ENCODE results near the gene CC2D2B. TPM values are rescaled to one million over a fixed set of nuclear protein-coding genes. Genes with fewer than 3 reads are reported as not detected.

Gene CC2D2B
- total and polyA plus RNA-seq, 2 of the 13 experiments (the other 11 are each of a cell fraction or from before 2014, with no cell fraction given): 0.20 TPM; not detected in 1

DNA sequence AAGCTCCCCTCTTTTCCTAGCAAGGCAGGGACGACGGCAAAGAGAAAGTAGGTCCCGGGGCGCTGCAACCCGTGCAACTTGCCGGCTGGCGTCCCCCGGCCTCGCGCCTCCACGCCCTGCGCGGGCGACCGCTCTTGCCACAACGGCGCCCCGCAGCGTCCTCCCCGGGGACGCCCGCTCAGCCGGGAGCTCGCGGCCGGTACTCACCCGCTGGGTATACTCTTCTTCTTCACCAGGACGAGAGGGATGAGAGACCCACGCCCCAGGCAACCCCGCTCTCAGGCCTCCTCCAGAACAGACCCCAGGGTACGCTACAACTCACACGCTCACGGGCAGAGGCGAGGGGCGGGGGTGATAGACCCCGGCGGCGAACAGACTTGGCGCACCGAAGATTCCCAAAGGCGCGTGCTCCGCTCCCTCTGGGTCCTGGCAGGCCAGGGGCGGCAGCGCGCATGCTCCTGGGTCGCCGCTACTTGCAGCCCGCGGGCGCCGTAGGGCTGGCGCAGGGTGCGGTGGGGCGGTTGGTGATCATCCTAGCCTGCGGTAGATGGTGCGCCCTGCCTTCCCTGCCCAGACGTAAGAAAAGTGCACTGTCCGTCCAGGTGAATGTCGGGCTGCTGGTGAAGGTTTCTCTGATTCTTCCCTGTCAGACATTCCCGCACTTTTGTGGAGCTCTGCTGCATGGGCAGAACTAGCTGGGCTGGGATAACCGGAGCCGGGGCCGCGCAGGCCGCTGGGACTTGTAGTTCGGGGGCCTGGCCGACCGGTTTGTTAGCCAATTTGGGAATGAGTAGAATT, at the start of gene CC2D2B (continued):
- no peak for TF ChIP-seq NR2C2 (CRISPR knock-in tag; IDR thresholded peaks at IDR 0.05; ENCODE audit: borderline replicate concordance)
- TF ChIP-seq ZZZ3 (CRISPR knock-in tag; IDR thresholded peaks at IDR 0.05; ENCODE audit: borderline replicate concordance): no peak
- TF ChIP-seq, protein P1, sequence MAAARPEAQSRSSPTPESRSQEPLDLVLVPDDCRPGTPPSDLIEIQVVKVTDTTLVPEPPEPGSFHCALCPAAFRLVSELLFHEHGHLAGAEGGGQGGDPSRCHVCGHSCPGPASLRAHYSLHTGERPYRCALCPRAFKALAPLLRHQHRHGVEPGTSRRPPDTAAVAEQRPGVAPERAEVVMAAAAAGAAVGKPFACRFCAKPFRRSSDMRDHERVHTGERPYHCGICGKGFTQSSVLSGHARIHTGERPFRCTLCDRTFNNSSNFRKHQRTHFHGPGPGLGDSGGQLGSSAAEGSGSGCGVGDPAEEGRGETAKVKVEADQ (CRISPR knock-in tag; IDR thresholded peaks at IDR 0.05; ENCODE audit: borderline replicate concordance): no peak
- TF ChIP-seq, protein P2, sequence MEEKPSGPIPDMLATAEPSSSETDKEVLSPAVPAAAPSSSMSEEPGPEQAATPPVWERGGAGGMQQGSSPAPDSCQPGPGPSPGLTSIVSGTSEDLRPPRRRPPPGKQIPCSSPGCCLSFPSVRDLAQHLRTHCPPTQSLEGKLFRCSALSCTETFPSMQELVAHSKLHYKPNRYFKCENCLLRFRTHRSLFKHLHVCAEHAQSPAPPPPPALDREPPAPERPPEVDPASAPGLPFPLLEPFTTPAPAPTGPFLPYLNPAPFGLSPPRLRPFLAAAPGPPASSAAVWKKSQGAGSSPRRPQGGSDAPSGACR (CRISPR knock-in tag; IDR thresholded peaks at IDR 0.05): peak; percentile 62; the same call in 1 of the 2 replicates
- peak; percentile 66; the same call in 1 of the 2 replicates for TF ChIP-seq ZMYM4 (CRISPR knock-in tag; IDR thresholded peaks at IDR 0.05)
- TF ChIP-seq KAT2B (IDR thresholded peaks at IDR 0.05; ENCODE audit: borderline replicate concordance, low read depth, low read length): no peak
- 0 out of 2 replicates have a peak, but pooled peaks have one; percentile 37 for TF ChIP-seq MAZ (IDR thresholded peaks at IDR 0.05; ENCODE audit: borderline replicate concordance, low read depth, low read length)
- peak; percentile 72; the same call in 1 of the 2 replicates for TF ChIP-seq MAZ (CRISPR knock-in tag; IDR thresholded peaks at IDR 0.05; ENCODE audit: low read depth)
- TF ChIP-seq, protein P3, sequence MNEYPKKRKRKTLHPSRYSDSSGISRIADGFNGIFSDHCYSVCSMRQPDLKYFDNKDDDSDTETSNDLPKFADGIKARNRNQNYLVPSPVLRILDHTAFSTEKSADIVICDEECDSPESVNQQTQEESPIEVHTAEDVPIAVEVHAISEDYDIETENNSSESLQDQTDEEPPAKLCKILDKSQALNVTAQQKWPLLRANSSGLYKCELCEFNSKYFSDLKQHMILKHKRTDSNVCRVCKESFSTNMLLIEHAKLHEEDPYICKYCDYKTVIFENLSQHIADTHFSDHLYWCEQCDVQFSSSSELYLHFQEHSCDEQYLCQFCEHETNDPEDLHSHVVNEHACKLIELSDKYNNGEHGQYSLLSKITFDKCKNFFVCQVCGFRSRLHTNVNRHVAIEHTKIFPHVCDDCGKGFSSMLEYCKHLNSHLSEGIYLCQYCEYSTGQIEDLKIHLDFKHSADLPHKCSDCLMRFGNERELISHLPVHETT (CRISPR knock-in tag; conservative IDR thresholded peaks at IDR 0.05): no peak
- no peak for TF ChIP-seq CAMTA2 (CRISPR knock-in tag; IDR thresholded peaks at IDR 0.05; ENCODE audit: borderline replicate concordance)
- TF ChIP-seq NRL (CRISPR knock-in tag; IDR thresholded peaks at IDR 0.05; ENCODE audit: borderline replicate concordance): peak; percentile 86
- TF ChIP-seq, protein P4, sequence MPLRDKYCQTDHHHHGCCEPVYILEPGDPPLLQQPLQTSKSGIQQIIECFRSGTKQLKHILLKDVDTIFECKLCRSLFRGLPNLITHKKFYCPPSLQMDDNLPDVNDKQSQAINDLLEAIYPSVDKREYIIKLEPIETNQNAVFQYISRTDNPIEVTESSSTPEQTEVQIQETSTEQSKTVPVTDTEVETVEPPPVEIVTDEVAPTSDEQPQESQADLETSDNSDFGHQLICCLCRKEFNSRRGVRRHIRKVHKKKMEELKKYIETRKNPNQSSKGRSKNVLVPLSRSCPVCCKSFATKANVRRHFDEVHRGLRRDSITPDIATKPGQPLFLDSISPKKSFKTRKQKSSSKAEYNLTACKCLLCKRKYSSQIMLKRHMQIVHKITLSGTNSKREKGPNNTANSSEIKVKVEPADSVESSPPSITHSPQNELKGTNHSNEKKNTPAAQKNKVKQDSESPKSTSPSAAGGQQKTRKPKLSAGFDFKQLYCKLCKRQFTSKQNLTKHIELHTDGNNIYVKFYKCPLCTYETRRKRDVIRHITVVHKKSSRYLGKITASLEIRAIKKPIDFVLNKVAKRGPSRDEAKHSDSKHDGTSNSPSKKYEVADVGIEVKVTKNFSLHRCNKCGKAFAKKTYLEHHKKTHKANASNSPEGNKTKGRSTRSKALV (CRISPR knock-in tag; IDR thresholded peaks at IDR 0.05): peak; percentile 83
- no peak for TF ChIP-seq NFE2L1 (CRISPR knock-in tag; IDR thresholded peaks at IDR 0.05; ENCODE audit: borderline replicate concordance)
- TF ChIP-seq, protein P5, sequence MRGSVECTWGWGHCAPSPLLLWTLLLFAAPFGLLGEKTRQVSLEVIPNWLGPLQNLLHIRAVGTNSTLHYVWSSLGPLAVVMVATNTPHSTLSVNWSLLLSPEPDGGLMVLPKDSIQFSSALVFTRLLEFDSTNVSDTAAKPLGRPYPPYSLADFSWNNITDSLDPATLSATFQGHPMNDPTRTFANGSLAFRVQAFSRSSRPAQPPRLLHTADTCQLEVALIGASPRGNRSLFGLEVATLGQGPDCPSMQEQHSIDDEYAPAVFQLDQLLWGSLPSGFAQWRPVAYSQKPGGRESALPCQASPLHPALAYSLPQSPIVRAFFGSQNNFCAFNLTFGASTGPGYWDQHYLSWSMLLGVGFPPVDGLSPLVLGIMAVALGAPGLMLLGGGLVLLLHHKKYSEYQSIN (CRISPR knock-in tag; IDR thresholded peaks at IDR 0.05; ENCODE audit: borderline replicate concordance): no peak
- TF ChIP-seq FOXP1 (IDR thresholded peaks at IDR 0.05): no peak
- TF ChIP-seq FOXP1 (CRISPR knock-in tag; IDR thresholded peaks at IDR 0.05): no peak
- TF ChIP-seq ZNF746 (CRISPR knock-in tag; IDR thresholded peaks at IDR 0.05): peak; percentile 62; the same call in 1 of the 2 replicates
- no peak for TF ChIP-seq ZFP1 (CRISPR knock-in tag; IDR thresholded peaks at IDR 0.05)
- TF ChIP-seq MAFK (conservative IDR thresholded peaks at IDR 0.05 in 1 of 2, IDR thresholded peaks at IDR 0.05 in 1 of 2; ENCODE audit: low read length in 2 of 2): 0 out of 4 replicates have a peak, but pooled peaks of 1 of the 2 experiments have one; percentile 6
- TF ChIP-seq TOE1 (CRISPR knock-in tag; IDR thresholded peaks at IDR 0.05): no peak
- no peak for TF ChIP-seq ZSCAN25 (CRISPR knock-in tag; IDR thresholded peaks at IDR 0.05)
- TF ChIP-seq, protein P6, sequence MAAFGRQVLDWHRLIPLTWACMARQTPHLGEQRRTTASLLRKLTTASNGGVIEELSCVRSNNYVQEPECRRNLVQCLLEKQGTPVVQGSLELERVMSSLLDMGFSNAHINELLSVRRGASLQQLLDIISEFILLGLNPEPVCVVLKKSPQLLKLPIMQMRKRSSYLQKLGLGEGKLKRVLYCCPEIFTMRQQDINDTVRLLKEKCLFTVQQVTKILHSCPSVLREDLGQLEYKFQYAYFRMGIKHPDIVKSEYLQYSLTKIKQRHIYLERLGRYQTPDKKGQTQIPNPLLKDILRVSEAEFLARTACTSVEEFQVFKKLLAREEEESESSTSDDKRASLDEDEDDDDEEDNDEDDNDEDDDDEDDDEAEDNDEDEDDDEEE (CRISPR knock-in tag; IDR thresholded peaks at IDR 0.05): 0 out of 2 replicates have a peak, but pooled peaks have one; percentile 16
